MM.1S (cell line): ENCODE data around the gene MACIR.

Experiments used
- EZH2phosphoT487 ChIP-seq: fragments of 300-600 bp; sonication (generic); IDR thresholded peaks from 2 replicates; pipeline ENCODE4 v1.6.1; 2018; ENCODE audit warnings: antibody characterized with exemption, low read length
- TF ChIP-seq, protein P1 (sequence below): fragments of 300-600 bp; sonication (generic); IDR thresholded peaks from 2 replicates; pipeline ENCODE4 v1.5.1; 2016; ENCODE audit warnings: antibody characterized with exemption, low read length, mixed read lengths

DNA sequence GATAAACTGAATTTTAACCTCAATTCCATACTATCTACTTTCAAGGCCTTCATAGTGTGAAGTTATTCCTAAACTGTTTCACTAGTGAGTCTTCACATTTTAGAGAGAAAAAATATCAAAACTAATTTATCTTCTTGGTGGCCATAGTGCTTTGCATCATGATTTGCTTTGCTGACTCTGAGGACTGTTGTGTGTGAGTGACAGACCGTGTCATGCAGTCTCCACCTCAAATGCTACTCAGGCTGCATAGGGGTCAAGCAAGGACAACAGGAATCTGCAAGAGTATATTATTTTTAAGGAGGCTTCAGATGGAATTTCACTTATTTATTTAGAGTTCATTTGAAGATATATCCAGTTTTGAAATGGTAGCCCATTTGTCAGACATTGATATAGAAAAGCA lies 34.5 kb downstream of the MACIR start:
- no peak for TF ChIP-seq EZH2phosphoT487
- TF ChIP-seq, protein P1, sequence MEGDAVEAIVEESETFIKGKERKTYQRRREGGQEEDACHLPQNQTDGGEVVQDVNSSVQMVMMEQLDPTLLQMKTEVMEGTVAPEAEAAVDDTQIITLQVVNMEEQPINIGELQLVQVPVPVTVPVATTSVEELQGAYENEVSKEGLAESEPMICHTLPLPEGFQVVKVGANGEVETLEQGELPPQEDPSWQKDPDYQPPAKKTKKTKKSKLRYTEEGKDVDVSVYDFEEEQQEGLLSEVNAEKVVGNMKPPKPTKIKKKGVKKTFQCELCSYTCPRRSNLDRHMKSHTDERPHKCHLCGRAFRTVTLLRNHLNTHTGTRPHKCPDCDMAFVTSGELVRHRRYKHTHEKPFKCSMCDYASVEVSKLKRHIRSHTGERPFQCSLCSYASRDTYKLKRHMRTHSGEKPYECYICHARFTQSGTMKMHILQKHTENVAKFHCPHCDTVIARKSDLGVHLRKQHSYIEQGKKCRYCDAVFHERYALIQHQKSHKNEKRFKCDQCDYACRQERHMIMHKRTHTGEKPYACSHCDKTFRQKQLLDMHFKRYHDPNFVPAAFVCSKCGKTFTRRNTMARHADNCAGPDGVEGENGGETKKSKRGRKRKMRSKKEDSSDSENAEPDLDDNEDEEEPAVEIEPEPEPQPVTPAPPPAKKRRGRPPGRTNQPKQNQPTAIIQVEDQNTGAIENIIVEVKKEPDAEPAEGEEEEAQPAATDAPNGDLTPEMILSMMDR, result no peak
